Gastroesophageal sphincter (tissue), 2 donors: ENCODE data around the gene ADAMTSL3.

ENCODE experiments used
- EP300 ChIP-seq: sonication (generic); formaldehyde crosslinking; IDR thresholded peaks from one replicate; pipeline ENCODE4 v1.6.1; 2017; ENCODE audit warnings: antibody characterized with exemption, mild to moderate bottlenecking
- POLR2A ChIP-seq, 2 donors: fragments of 450-650 bp; IDR thresholded peaks; one replicate each; pipeline ENCODE4 v1.6.1; 2017; ENCODE audit warnings: antibody characterized with exemption in 2 of 2, mild to moderate bottlenecking in 2 of 2, moderate library complexity in 1 of 2

DNA sequence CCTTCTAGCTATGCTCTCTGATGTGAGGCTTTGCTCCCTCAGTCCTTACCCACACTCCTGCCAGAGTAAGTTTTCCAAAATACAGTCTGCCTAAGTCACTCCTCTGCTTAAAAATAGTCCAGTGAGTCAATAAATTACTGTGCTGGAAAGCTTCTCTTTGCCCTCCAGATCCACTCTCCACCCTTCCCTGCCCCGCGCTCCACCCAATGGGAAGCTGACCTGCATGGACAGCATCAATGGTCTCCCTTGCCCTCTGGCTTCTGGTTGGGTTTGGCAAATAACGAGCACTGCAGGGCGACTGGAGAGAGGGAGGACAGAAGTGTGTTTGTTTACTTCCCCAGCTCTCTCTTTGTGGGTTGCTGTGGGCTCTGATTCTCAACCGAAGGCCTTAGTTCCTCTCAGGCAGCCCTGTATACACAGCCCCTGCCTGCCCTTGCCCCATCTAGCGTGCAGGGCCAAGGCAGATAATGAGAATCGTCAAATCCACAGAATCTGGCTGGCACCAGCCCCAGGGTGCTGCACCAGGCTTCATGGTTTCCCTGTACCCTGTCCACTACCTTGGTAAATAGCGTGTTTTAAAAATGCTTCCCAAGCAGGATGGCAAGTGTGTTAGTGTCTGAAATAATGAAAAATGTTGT is 110.4 kb downstream of the ADAMTSL3 start:
- no peak for TF ChIP-seq EP300
- no peak for TF ChIP-seq POLR2A (IDR thresholded peaks at IDR 0.05)
